K562 (cell line): ENCODE data around the gene C8A. TPM values are rescaled to one million over a fixed set of nuclear protein-coding genes. Genes with fewer than 3 reads are reported as not detected.

ENCODE experiments used
- ATAC-seq: fragments of 200-7000 bp; cut with Tn5 transposase; 3 replicates; pipeline ENCODE4 v1.9.1; 2020; ENCODE audit warnings: moderate library complexity
- BruUV-seq: library from RNA; stranded (reverse); fragments of 400-500 nt; replicated peaks from 2 replicates; lab custom pipeline; 2021; lab: Mats Ljungman, UMichigan
- CTCF ChIA-PET: fragments of 300-600 bp; formaldehyde crosslinking; extraction: SDS; loops from one replicate; lab custom pipeline; 2021; ENCODE audit warnings: low intra/inter-chr PET ratio; lab: Yijun Ruan, JAX
- POLR2A ChIA-PET: fragments of 300-600, 350-650 bp; sonication (Branson Sonifier 250); formaldehyde crosslinking; extraction: SDS; loops from one replicate; lab custom pipeline; 2021; ENCODE audit warnings: antibody characterized with exemption, inconsistent platforms; lab: Yijun Ruan, JAX
- DNase-seq, 4 experiments: peaks; one replicate each; pipeline versions ENCODE4 v3.0.0 to v3.0.0-alpha.2; 2011 to 2018; ENCODE audit warnings: low spot score in 3 of 4, mixed read lengths in 3 of 4; ENCODE audit errors: extremely low read depth in 1 of 4
- FAIRE-seq: peaks from 2 replicates; lab custom pipeline; 2011; peaks lifted over from hg19 to GRCh38; lab: Jason Lieb, UNC
- H2AFZ ChIP-seq: 2 replicates; pipeline ENCODE4 v1.6.0; 2011; ENCODE audit warnings: low read depth, low read length, control low read depth, inconsistent platforms
- H3K27ac ChIP-seq: fragments of 200-600 bp; 3 replicates; pipeline ENCODE4 v1.8.0; 2011; ENCODE audit warnings: low read depth, mild to moderate bottlenecking, control low read depth, inconsistent platforms, low read length, moderate library complexity, mixed read lengths; ENCODE audit errors: extremely low read depth
- H3K27me3 ChIP-seq, 2 experiments: fragments of 300-600 bp in 1 of 2; 2 replicates in 1 of 2; 3 replicates in 1 of 2; pipeline versions ENCODE4 v1.6.0 to v1.8.0; 2011; ENCODE audit warnings: inconsistent platforms in 2 of 2, low read length in 2 of 2, mild to moderate bottlenecking in 1 of 2, mixed read lengths in 1 of 2, moderate library complexity in 1 of 2; ENCODE audit not compliant: control insufficient read depth in 2 of 2, insufficient read depth in 2 of 2
- H3K36me3 ChIP-seq: fragments of 300-600 bp; 3 replicates; pipeline ENCODE4 v1.8.0; 2011; ENCODE audit warnings: mild to moderate bottlenecking, low read length, inconsistent platforms; ENCODE audit not compliant: control insufficient read depth, insufficient read depth
- H3K4me1 ChIP-seq, 2 experiments: fragments of 200-600 bp in 1 of 2; replicated peaks in 1 of 2; 2 replicates in 1 of 2; 3 replicates in 1 of 2; pipeline versions ENCODE4 v1.5.1 to v1.8.0; 2011; ENCODE audit warnings: inconsistent platforms in 2 of 2, low read length in 2 of 2, mild to moderate bottlenecking in 1 of 2, mixed read lengths in 1 of 2, moderate library complexity in 1 of 2; ENCODE audit not compliant: control insufficient read depth in 2 of 2, insufficient read depth in 2 of 2
- H3K4me2 ChIP-seq: 2 replicates; pipeline ENCODE4 v1.6.1; 2011; ENCODE audit warnings: low read length, control low read depth, inconsistent platforms, mixed read lengths; ENCODE audit not compliant: insufficient read depth
- H3K4me3 ChIP-seq: fragments of 200-600 bp; sonication (generic), shearing (Covaris generic); 2 replicates; pipeline ENCODE4 v1.5.1; 2016; ENCODE audit warnings: control low read depth, inconsistent platforms
- H3K79me2 ChIP-seq: fragments of 200-600 bp; 3 replicates; pipeline ENCODE4 v1.8.0; 2011; ENCODE audit warnings: low read length, inconsistent platforms; ENCODE audit not compliant: control insufficient read depth, insufficient read depth
- H3K9ac ChIP-seq, 2 experiments: 2 replicates each; pipeline versions ENCODE4 v1.6.0 to v1.6.1; 2011; ENCODE audit warnings: low read depth in 2 of 2, low read length in 2 of 2, control low read depth in 1 of 2, inconsistent platforms in 1 of 2, mild to moderate bottlenecking in 1 of 2, mixed read lengths in 1 of 2; ENCODE audit not compliant: insufficient read depth in 1 of 2
- H3K9me1 ChIP-seq: one replicate; pipeline ENCODE4 v1.6.0; 2011; ENCODE audit warnings: inconsistent platforms, mild to moderate bottlenecking, low read length, moderate library complexity; ENCODE audit not compliant: control insufficient read depth, insufficient read depth
- H3K9me3 ChIP-seq: replicated peaks from 2 replicates; pipeline ENCODE4 v1.5.1; 2011; ENCODE audit warnings: low read depth, low read length, inconsistent platforms; ENCODE audit not compliant: control insufficient read depth, insufficient read depth
- H4K20me1 ChIP-seq: replicated peaks from 2 replicates; pipeline ENCODE4 v1.6.1; 2011; ENCODE audit warnings: low read length, inconsistent platforms, mixed read lengths; ENCODE audit not compliant: control insufficient read depth, insufficient read depth
- CEBPG ChIP-seq, 3 experiments: fragments of 200-800 bp in 1 of 3; sonication (Bioruptor generic) in 1 of 3; sonication (generic) in 1 of 3; formaldehyde crosslinking in 1 of 3; IDR thresholded peaks in 2 of 3; conservative IDR thresholded peaks in 1 of 3; 2 replicates each; pipeline versions ENCODE4 v1.6.1 to v1.8.0; 2016 to 2022; ENCODE audit warnings: missing compliant biosample characterization in 2 of 3, missing genetic modification characterization in 2 of 3, mild to moderate bottlenecking in 1 of 3, missing genetic modification reagents in 1 of 3
- CHD4 ChIP-seq: fragments of 200-600 bp; sonication (generic); IDR thresholded peaks from 3 replicates; pipeline ENCODE4 v1.6.1; 2012; ENCODE audit warnings: low read depth, mild to moderate bottlenecking, mixed read lengths, low read length, inconsistent platforms; ENCODE audit not compliant: insufficient read depth, insufficient replicate concordance, poor library complexity, severe bottlenecking
- FOXO4 ChIP-seq: fragments of 450-650 bp; formaldehyde crosslinking; IDR thresholded peaks from 2 replicates; pipeline ENCODE4 v1.4.0; 2020; ENCODE audit warnings: mild to moderate bottlenecking, moderate library complexity
- HDAC8 ChIP-seq: fragments of 450-650 bp; IDR thresholded peaks from 2 replicates; pipeline ENCODE4 v1.6.1; 2016; ENCODE audit warnings: mild to moderate bottlenecking, missing genetic modification characterization, moderate library complexity, missing compliant biosample characterization
- MXI1 ChIP-seq: IDR thresholded peaks from 2 replicates; pipeline ENCODE4 v1.6.1; 2011; ENCODE audit warnings: low read depth, mild to moderate bottlenecking, improper control_type of control experiment, low read length
- ZMIZ1 ChIP-seq, 2 experiments: fragments of 150-350 bp in 1 of 2; IDR thresholded peaks; 2 replicates each; pipeline ENCODE4 v1.6.1; 2012 to 2016; ENCODE audit warnings: low read depth in 2 of 2, low read length in 2 of 2, mild to moderate bottlenecking in 1 of 2, moderate library complexity in 1 of 2
- ZNF583 ChIP-seq: fragments of 250-450 bp; sonication (Bioruptor Pico); IDR thresholded peaks from 2 replicates; pipeline ENCODE4 v1.4.0; 2020
- ZNF668 ChIP-seq: fragments of 250-450 bp; sonication (Bioruptor Pico); IDR thresholded peaks from 2 replicates; pipeline ENCODE4 v1.8.0; 2022; ENCODE audit warnings: mild to moderate bottlenecking, inconsistent platforms
- WGBS: fragments of 100-300 bp; shearing (Covaris generic); methylation state at CpG from one replicate; pipeline ENCODE4 v1.1.6; 2016; ENCODE audit warnings: low coverage, mixed read lengths; ENCODE audit not compliant: insufficient coverage; ENCODE audit errors: missing lambda C conversion rate; 5-methylcytosine and 5-hydroxymethylcytosine counted together
- in situ Hi-C: fragments of 300-500 bp; cut with MboI; formaldehyde crosslinking; loops from 4 replicates; pipeline ENCODE4 v1.15.0; 2018; ENCODE audit warnings: inconsistent platforms, mixed read lengths
- intact Hi-C: fragments of 100-400 bp; cut with micrococcal nuclease; formaldehyde crosslinking; loops from 2 replicates; pipeline ENCODE4 v1.14.2; 2022
- polyA plus RNA-seq, 8 experiments: library from polyadenylated mRNA; depleted of rRNA in 4 of 8; stranded (reverse) in 5 of 8; unstranded in 3 of 8; fragments of >200 nt; fragmentation: Nextera tagmentation in 2 of 8; fragmentation: Illumina TruSeq in 1 of 8; extraction: Ambion mirVana in 2 of 8; extraction: Trizol in 1 of 8; gene quantifications; 2 replicates each; pipeline versions ENCODE4 v1.2.1 to v1.2.3, GENCODE V29; 2011 to 2014; ENCODE audit warnings: inconsistent platforms in 1 of 8, missing spikeins in 1 of 8
- total RNA-seq, 7 experiments: library from RNA; depleted of rRNA in 6 of 7; stranded (reverse); fragments of >200 nt in 6 of 7; fragmentation: Illumina TruSeq in 2 of 7; extraction: Trizol in 2 of 7; gene quantifications; 2 replicates each; pipeline versions ENCODE4 v1.2.1 to v1.2.3, GENCODE V29; 2011 to 2021; ENCODE audit warnings: low replicate concordance in 1 of 7

Gene C8A
- total and polyA plus RNA-seq, 9 of the 15 experiments (the other 6 are each of a cell fraction or from before 2014, with no cell fraction given): 0.09 TPM; not detected in 8

GRCh38 chr1:56961426-56961825, 106.8 kb downstream of the C8A start (continued):
- TF ChIP-seq ZNF583 (CRISPR knock-in tag) (no peak), HDAC8 (tag) (no peak), FOXO4 (no peak)

DNA sequence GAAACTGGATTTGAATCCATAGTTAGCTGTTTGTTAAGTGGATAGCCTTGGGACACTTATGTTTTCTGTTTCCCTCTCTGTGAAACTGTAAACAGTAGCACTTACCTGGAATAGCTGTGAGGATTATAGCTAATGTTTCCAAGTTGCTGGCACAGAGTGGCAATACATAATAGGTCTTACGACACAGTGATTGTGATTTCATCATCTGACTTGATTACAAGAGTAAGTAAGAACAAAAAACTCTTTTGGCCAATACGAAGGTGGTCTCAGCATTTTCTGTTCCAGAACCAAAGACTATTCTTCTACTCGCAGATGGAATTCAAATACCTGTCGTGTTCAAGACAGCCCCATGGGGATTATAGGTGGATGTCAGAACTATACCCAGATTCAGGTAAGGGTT, 109.1 kb downstream of the C8A start:
- Histone ChIP-seq H3K4me1 (no peaks in the 10 kb centered on the region), H3K79me2 (no peaks in the 10 kb centered on the region), H3K27ac (no peak overlapping the region), H3K9me1 (no peaks in the 10 kb centered on the region), H3K9ac (no peak overlapping the region), H3K36me3 (no peaks in the 10 kb centered on the region), H3K4me3 (no peak overlapping the region), H2AFZ (no peak overlapping the region), H3K9me3 (no peaks in the 10 kb centered on the region), H4K20me1 (no peaks in the 10 kb centered on the region), H3K4me2 (no peak overlapping the region), H3K27me3 (peaks cover 0 to 8% of the 10 kb centered on the region in 2 experiments; a peak in 2 of 5 replicates)
- TF ChIP-seq CEBPG (CRISPR knock-in tag; IDR thresholded peaks at IDR 0.05) (no peak), CEBPG (tag; conservative IDR thresholded peaks at IDR 0.05 in 1 of 2, IDR thresholded peaks at IDR 0.05 in 1 of 2) (peak in 1 of 2 experiments; percentile 34; a peak in 1 of 4 replicates), MXI1 (no peak), ZNF668 (CRISPR knock-in tag) (no peak), CHD4 (no peak), ZMIZ1 (IDR thresholded peaks at IDR 0.05; ENCODE audit: low read depth in 2 of 2, low read length in 2 of 2) (no peak)
- no peak for ATAC-seq
- no peak for DNase-seq
- POLR2A ChIA-PET: no interaction called here
- intact Hi-C loops (no loop called here), in situ Hi-C loops (loop anchor here (10.0 kb wide), 1 partner anchor 139 kb away; no protein-coding TSS in a partner anchor)
- CTCF ChIA-PET: no interaction called here
- no peak for FAIRE-seq
- no TSS peak for BruUV-seq
- 3% methylated on average over 4 of the region's 4 CpGs for WGBS
